HEK293 (cell line): ENCODE results near the gene ARHGEF28.
A peak's percentile ranks its signal among the peaks of the same experiment; 100 is the strongest.

Experiments
- CTCF ChIA-PET: fragments of 350-600 bp; formaldehyde crosslinking; extraction: SDS; loops from one replicate; lab custom pipeline; 2021; ENCODE audit warnings: antibody characterized with exemption; lab: Yijun Ruan, JAX
- POLR2A ChIA-PET: fragments of 300-600 bp; formaldehyde crosslinking; extraction: SDS; loops from one replicate; lab custom pipeline; 2020; ENCODE audit warnings: antibody characterized with exemption, inconsistent platforms; lab: Yijun Ruan, JAX
- H3K27ac ChIP-seq: fragments of 200-500 bp; sonication (Bioruptor generic); 2 replicates; pipeline ENCODE4 v1.5.1; 2014; ENCODE audit warnings: low read depth, low read length, control low read depth, inconsistent platforms; ENCODE audit errors: extremely low read depth
- H3K36me3 ChIP-seq, 2 experiments: fragments of 200-500 bp in 1 of 2; sonication (Bioruptor generic) in 1 of 2; 1 replicate in 1 of 2; 2 replicates in 1 of 2; pipeline ENCODE4 v1.5.1; 2014 to 2017; ENCODE audit warnings: inconsistent platforms in 2 of 2, low read length in 2 of 2; ENCODE audit not compliant: control insufficient read depth in 2 of 2, insufficient read depth in 1 of 2
- H3K4me1 ChIP-seq: fragments of 200-500 bp; sonication (Bioruptor generic); 2 replicates; pipeline ENCODE4 v1.5.1; 2014; ENCODE audit warnings: mild to moderate bottlenecking, low read length, inconsistent platforms; ENCODE audit not compliant: control insufficient read depth, insufficient read depth
- H3K4me3 ChIP-seq: 2 replicates; pipeline ENCODE4 v1.5.1; 2011; ENCODE audit warnings: low read depth, mild to moderate bottlenecking, control low read depth, low read length, moderate library complexity
- H3K9me3 ChIP-seq: fragments of 200-500 bp; sonication (Bioruptor generic); 2 replicates; pipeline ENCODE4 v1.5.1; 2014; ENCODE audit warnings: low read depth, low read length, inconsistent platforms; ENCODE audit not compliant: control insufficient read depth, insufficient read depth
- EGR2 ChIP-seq: fragments of 450-650 bp; formaldehyde crosslinking; IDR thresholded peaks from 2 replicates; pipeline ENCODE4 v1.5.1; 2016; ENCODE audit warnings: low read depth, missing biosample characterization, missing genetic modification characterization
- HOXC10 ChIP-seq: sonication (generic); formaldehyde crosslinking; IDR thresholded peaks from 2 replicates; pipeline ENCODE4 v1.8.1; 2023; ENCODE audit warnings: mild to moderate bottlenecking, missing genetic modification reagents
- KLF8 ChIP-seq: fragments of 450-650 bp; formaldehyde crosslinking; IDR thresholded peaks from 2 replicates; pipeline ENCODE4 v1.5.1; 2016; ENCODE audit warnings: missing biosample characterization, missing genetic modification characterization
- PRDM1 ChIP-seq: fragments of 450-650 bp; formaldehyde crosslinking; IDR thresholded peaks from 2 replicates; pipeline ENCODE4; 2016; ENCODE audit warnings: missing biosample characterization, missing genetic modification characterization
- SCRT1 ChIP-seq: fragments of 450-650 bp; formaldehyde crosslinking; IDR thresholded peaks from 2 replicates; pipeline ENCODE4 v1.5.1; 2016; ENCODE audit warnings: missing biosample characterization, missing genetic modification characterization, borderline replicate concordance
- YY2 ChIP-seq: fragments of 450-650 bp; formaldehyde crosslinking; IDR thresholded peaks from 2 replicates; pipeline ENCODE4 v1.5.1; 2016; ENCODE audit warnings: missing biosample characterization, missing genetic modification characterization
- ZBTB11 ChIP-seq: fragments of 450-650 bp; formaldehyde crosslinking; conservative IDR thresholded peaks from 2 replicates; pipeline ENCODE4 v1.5.1; 2016; ENCODE audit warnings: low read depth, missing biosample characterization, missing genetic modification characterization
- ZFHX2 ChIP-seq: fragments of 450-650 bp; formaldehyde crosslinking; conservative IDR thresholded peaks from 2 replicates; pipeline ENCODE4 v1.5.1; 2016; ENCODE audit warnings: missing biosample characterization, missing genetic modification characterization
- ZFP69B ChIP-seq: fragments of 450-650 bp; formaldehyde crosslinking; IDR thresholded peaks from 2 replicates; pipeline ENCODE4 v1.5.1; 2016; ENCODE audit warnings: missing biosample characterization, missing genetic modification characterization
- ZNF16 ChIP-seq: fragments of 450-650 bp; formaldehyde crosslinking; IDR thresholded peaks from 2 replicates; pipeline ENCODE4 v1.5.1; 2016; ENCODE audit warnings: low read depth, missing biosample characterization, missing genetic modification characterization
- ZNF2 ChIP-seq: fragments of 450-650 bp; formaldehyde crosslinking; IDR thresholded peaks from 2 replicates; pipeline ENCODE4 v1.5.1; 2016; ENCODE audit warnings: missing biosample characterization, missing genetic modification characterization
- ZNF280C ChIP-seq: fragments of 450-650 bp; formaldehyde crosslinking; IDR thresholded peaks from 2 replicates; pipeline ENCODE4 v1.5.1; 2016; ENCODE audit warnings: missing biosample characterization, missing genetic modification characterization
- ZNF292 ChIP-seq: fragments of 450-650 bp; formaldehyde crosslinking; IDR thresholded peaks from 2 replicates; pipeline ENCODE4 v1.5.1; 2016; ENCODE audit warnings: low read depth, missing biosample characterization, missing genetic modification characterization, borderline replicate concordance
- ZNF510 ChIP-seq: fragments of 450-650 bp; formaldehyde crosslinking; IDR thresholded peaks from 2 replicates; pipeline ENCODE4 v1.5.1; 2018; ENCODE audit warnings: mild to moderate bottlenecking, missing genetic modification characterization, missing biosample characterization; ENCODE audit not compliant: insufficient replicate concordance
- ZNF548 ChIP-seq: fragments of 450-650 bp; formaldehyde crosslinking; IDR thresholded peaks from 2 replicates; pipeline ENCODE4 v1.5.1; 2016; ENCODE audit warnings: missing biosample characterization, missing genetic modification characterization
- ZNF600 ChIP-seq: fragments of 450-650 bp; formaldehyde crosslinking; IDR thresholded peaks from 2 replicates; pipeline ENCODE4 v1.5.1; 2016; ENCODE audit warnings: missing biosample characterization, missing genetic modification characterization
- ZNF639 ChIP-seq: fragments of 450-650 bp; formaldehyde crosslinking; IDR thresholded peaks from 2 replicates; pipeline ENCODE4 v1.5.1; 2016; ENCODE audit warnings: missing biosample characterization, missing genetic modification characterization
- ZNF645 ChIP-seq: fragments of 450-650 bp; formaldehyde crosslinking; IDR thresholded peaks from 2 replicates; pipeline ENCODE4; 2016; ENCODE audit warnings: missing biosample characterization, missing genetic modification characterization
- ZNF747 ChIP-seq: fragments of 450-650 bp; formaldehyde crosslinking; IDR thresholded peaks from 2 replicates; pipeline ENCODE4 v1.5.1; 2016; ENCODE audit warnings: missing biosample characterization, missing genetic modification characterization
- ZNF792 ChIP-seq: fragments of 450-650 bp; formaldehyde crosslinking; IDR thresholded peaks from 2 replicates; pipeline ENCODE4 v1.5.1; 2016; ENCODE audit warnings: missing biosample characterization, missing genetic modification characterization

The ARHGEF28 gene

GRCh38 chr5:73663860-73664240 lies 37.9 kb downstream of the ARHGEF28 start:
- no peaks in the 10 kb centered on the region for H3K36me3 ChIP-seq
- no peak overlapping the region for H3K27ac ChIP-seq
- ChIA-PET POLR2A (no interaction called here), CTCF (interaction anchor here (1.6 to 1.8 kb wide), 2 partner anchors 29 to 72 kb away, joined by 4 to 6 read pairs; no protein-coding TSS in a partner anchor)
- H3K4me1 ChIP-seq: no peaks in the 10 kb centered on the region
- H3K9me3 ChIP-seq: no peaks in the 10 kb centered on the region
- H3K4me3 ChIP-seq: no peak overlapping the region
- no peak for TF ChIP-seq ZFHX2 (tag by site-specific recombination)
- no peak for TF ChIP-seq ZNF2 (tag by site-specific recombination)
- peak; percentile 69 for TF ChIP-seq PRDM1 (tag by site-specific recombination)
- TF ChIP-seq ZFP69B (tag by site-specific recombination): no peak

GRCh38 chr5:73664796-73665195 lies 38.8 kb downstream of the ARHGEF28 start:
- ChIA-PET POLR2A (no interaction called here), CTCF (no interaction called here)
- Histone ChIP-seq H3K36me3 (no peaks in the 10 kb centered on the region), H3K27ac (no peak overlapping the region), H3K4me3 (no peak overlapping the region), H3K9me3 (no peaks in the 10 kb centered on the region), H3K4me1 (no peaks in the 10 kb centered on the region)
- no peak for TF ChIP-seq ZNF792
- TF ChIP-seq ZNF600 (tag by site-specific recombination): no peak
- TF ChIP-seq ZNF280C (tag by site-specific recombination): no peak
- TF ChIP-seq YY2: no peak

GRCh38 chr5:73666891-73667290 lies 40.9 kb downstream of the ARHGEF28 start:
- Histone ChIP-seq H3K27ac (no peak overlapping the region), H3K36me3 (no peaks in the 10 kb centered on the region), H3K4me1 (no peaks in the 10 kb centered on the region), H3K4me3 (no peak overlapping the region), H3K9me3 (no peaks in the 10 kb centered on the region)
- POLR2A ChIA-PET: interaction anchor here (0.6 kb wide), 1 partner anchor 873 kb away, joined by 5 read pairs; no protein-coding TSS in a partner anchor
- CTCF ChIA-PET: no interaction called here
- TF ChIP-seq KLF8 (tag by site-specific recombination) (no peak), ZNF747 (tag by site-specific recombination) (no peak), HOXC10 (no peak), ZNF639 (tag by site-specific recombination) (no peak), SCRT1 (tag by site-specific recombination) (no peak), ZNF510 (tag by site-specific recombination) (no peak), ZNF548 (tag by site-specific recombination) (no peak), ZBTB11 (tag by site-specific recombination) (no peak), EGR2 (tag by site-specific recombination) (no peak), ZNF645 (tag by site-specific recombination) (no peak), ZNF292 (tag by site-specific recombination) (no peak), ZNF16 (tag by site-specific recombination) (no peak)
